A549 (cell line): ENCODE results near the gene TMCO4. TPM values are rescaled to one million over a fixed set of nuclear protein-coding genes. Genes with fewer than 3 reads are reported as not detected.
"Not testable (repeated sequence)": the region's sequence is repeated elsewhere in the genome, so short reads cannot be mapped to it uniquely, and the experiment has no call there.

Experiments
- ATAC-seq, 2 experiments: fragments of 200-7000 bp in 1 of 2; fragments of >200 bp in 1 of 2; cut with Nextera tagmentation in 1 of 2; cut with Tn5 transposase in 1 of 2; 3 replicates each; pipeline versions ENCODE4 v1.8.0 to v1.9.1; 2018 to 2020; ENCODE audit warnings: mild to moderate bottlenecking in 1 of 2, moderate library complexity in 1 of 2
- CTCF ChIA-PET: fragments of 300-600 bp; sonication (Branson Sonifier 250); formaldehyde crosslinking; extraction: SDS; loops from one replicate; lab custom pipeline; 2021; ENCODE audit warnings: antibody characterized with exemption, inconsistent platforms; lab: Yijun Ruan, JAX
- POLR2A ChIA-PET: fragments of 350-600 bp; formaldehyde crosslinking; extraction: SDS; loops from one replicate; lab custom pipeline; 2021; ENCODE audit warnings: antibody characterized with exemption, inconsistent platforms; lab: Yijun Ruan, JAX
- DNase-seq, 2 experiments: peaks; one replicate each; pipeline versions ENCODE4 v3.0.0 to v3.0.0-alpha.2; 2011 to 2016; ENCODE audit warnings: low read depth in 1 of 2, low spot score in 1 of 2
- FAIRE-seq: peaks from 2 replicates; lab custom pipeline; 2011; peaks lifted over from hg19 to GRCh38; lab: Jason Lieb, UNC
- H3K27ac ChIP-seq, 2 experiments: fragments of >200 bp; sonication (Bioruptor Twin); formaldehyde crosslinking; 3 replicates each; pipeline ENCODE4 v1.5.1; 2016 to 2017
- H3K4me1 ChIP-seq: fragments of >200 bp; sonication (Bioruptor Twin); formaldehyde crosslinking; 3 replicates; pipeline ENCODE4 v1.6.1; 2016
- H3K4me2 ChIP-seq: fragments of >200 bp; sonication (Bioruptor Twin); formaldehyde crosslinking; 3 replicates; pipeline ENCODE4 v1.6.1; 2016
- H3K4me3 ChIP-seq: fragments of >200 bp; sonication (Bioruptor Twin); formaldehyde crosslinking; 3 replicates; pipeline ENCODE4 v1.5.1; 2016
- H3K9me3 ChIP-seq: fragments of >200 bp; sonication (Bioruptor Twin); formaldehyde crosslinking; 3 replicates; pipeline ENCODE4 v1.6.1; 2016
- CEBPB ChIP-seq, 2 experiments: fragments of >200 bp in 1 of 2; sonication (Bioruptor Twin) in 1 of 2; formaldehyde crosslinking in 1 of 2; IDR thresholded peaks; 2 replicates each; pipeline ENCODE4 v1.6.1; 2012 to 2016
- CHD2 ChIP-seq: fragments of 150-350 bp; IDR thresholded peaks from 2 replicates; pipeline ENCODE4 v1.6.1; 2014; ENCODE audit warnings: low read length; ENCODE audit not compliant: partially characterized antibody
- CHD4 ChIP-seq: fragments of 200-600 bp; sonication (generic); IDR thresholded peaks from 2 replicates; pipeline ENCODE4 v1.6.1; 2016; ENCODE audit warnings: antibody characterized with exemption, mild to moderate bottlenecking, borderline replicate concordance
- EHF ChIP-seq: fragments of 250-450 bp; sonication (Bioruptor Pico); IDR thresholded peaks from 2 replicates; pipeline ENCODE4 v1.5.0; 2020; ENCODE audit warnings: mild to moderate bottlenecking
- EHMT2 ChIP-seq: fragments of 200-600 bp; sonication (generic); IDR thresholded peaks from 2 replicates; pipeline ENCODE4 v1.6.1; 2016; ENCODE audit warnings: antibody characterized with exemption, low read depth, mild to moderate bottlenecking, moderate library complexity
- ESRRA ChIP-seq: fragments of 150-350 bp; IDR thresholded peaks from 2 replicates; pipeline ENCODE4 v1.6.1; 2014; ENCODE audit warnings: mild to moderate bottlenecking, low read length, borderline replicate concordance
- FOSL2 ChIP-seq, 2 experiments: fragments of 450-650 bp in 1 of 2; fragments of >200 bp in 1 of 2; sonication (Bioruptor Twin) in 1 of 2; formaldehyde crosslinking; IDR thresholded peaks; 2 replicates each; pipeline versions ENCODE4 v1.5.0 to v1.6.1; 2016 to 2020; ENCODE audit warnings: mild to moderate bottlenecking in 1 of 2, moderate library complexity in 1 of 2
- FOXS1 ChIP-seq: fragments of 250-450 bp; sonication (Bioruptor Pico); IDR thresholded peaks from 2 replicates; pipeline ENCODE4 v1.5.0; 2020; ENCODE audit warnings: mild to moderate bottlenecking, moderate library complexity
- HES2 ChIP-seq: fragments of >200 bp; sonication (Bioruptor Twin); formaldehyde crosslinking; IDR thresholded peaks from 2 replicates; pipeline ENCODE4 v1.6.1; 2016
- HOXB13 ChIP-seq: fragments of 250-450 bp; sonication (Bioruptor Pico); IDR thresholded peaks from 2 replicates; pipeline ENCODE4 v1.5.0; 2020; ENCODE audit warnings: low read depth, mild to moderate bottlenecking, moderate library complexity
- HOXB5 ChIP-seq: fragments of 250-450 bp; sonication (Bioruptor Pico); IDR thresholded peaks from 2 replicates; pipeline ENCODE4 v1.5.0; 2020; ENCODE audit warnings: mild to moderate bottlenecking, moderate library complexity
- JUN ChIP-seq, 2 experiments: fragments of >200 bp; sonication (Bioruptor Twin); formaldehyde crosslinking; IDR thresholded peaks; 2 replicates in 1 of 2; 3 replicates in 1 of 2; pipeline ENCODE4 v1.6.1; 2016 to 2017
- JUNB ChIP-seq: fragments of >200 bp; sonication (Bioruptor Twin); formaldehyde crosslinking; IDR thresholded peaks from 2 replicates; pipeline ENCODE4 v1.6.1; 2016
- MAX ChIP-seq: IDR thresholded peaks from 2 replicates; pipeline ENCODE4 v1.6.1; 2012
- MAZ ChIP-seq: fragments of 150-350 bp; IDR thresholded peaks from 2 replicates; pipeline ENCODE4 v1.6.1; 2014; ENCODE audit warnings: antibody characterized with exemption, low read depth, low read length, borderline replicate concordance
- NFE2L2 ChIP-seq: fragments of 150-350 bp; conservative IDR thresholded peaks from 2 replicates; pipeline ENCODE4 v1.6.1; 2014; ENCODE audit warnings: low read length
- NR3C1 ChIP-seq: fragments of >200 bp; sonication (Bioruptor Twin); formaldehyde crosslinking; IDR thresholded peaks from 3 replicates; pipeline ENCODE4 v1.6.1; 2017
- PBX3 ChIP-seq: IDR thresholded peaks from 2 replicates; pipeline ENCODE4 v1.6.1; 2012
- PHF8 ChIP-seq: fragments of 200-600 bp; sonication (generic); IDR thresholded peaks from 2 replicates; pipeline ENCODE4 v1.6.1; 2016; ENCODE audit warnings: low read depth, mild to moderate bottlenecking, antibody characterized with exemption, moderate library complexity, borderline replicate concordance
- POLR2A ChIP-seq: IDR thresholded peaks from 2 replicates; pipeline ENCODE4 v1.6.1; 2012; ENCODE audit warnings: mild to moderate bottlenecking, low read length
- RAD21 ChIP-seq, 2 experiments: fragments of >200 bp in 1 of 2; sonication (Bioruptor Twin) in 1 of 2; formaldehyde crosslinking in 1 of 2; IDR thresholded peaks in 1 of 2; conservative IDR thresholded peaks in 1 of 2; 2 replicates in 1 of 2; 3 replicates in 1 of 2; pipeline ENCODE4 v1.6.1; 2012 to 2018; ENCODE audit warnings: inconsistent platforms in 1 of 2
- REST ChIP-seq: fragments of 200-600 bp; sonication (generic); IDR thresholded peaks from 2 replicates; pipeline ENCODE4 v1.6.1; 2016; ENCODE audit warnings: antibody characterized with exemption, mild to moderate bottlenecking, moderate library complexity
- RNF2 ChIP-seq: fragments of 200-600 bp; sonication (generic); IDR thresholded peaks from 2 replicates; pipeline ENCODE4 v1.6.1; 2016; ENCODE audit warnings: low read depth, mild to moderate bottlenecking, antibody characterized with exemption, moderate library complexity, borderline replicate concordance
- TFCP2L1 ChIP-seq: fragments of 250-450 bp; sonication (Bioruptor Pico); IDR thresholded peaks from 2 replicates; pipeline ENCODE4 v1.5.0; 2021; ENCODE audit warnings: mild to moderate bottlenecking
- ZFP36 ChIP-seq: fragments of 450-650 bp; IDR thresholded peaks from 2 replicates; pipeline ENCODE4 v1.6.1; 2014; ENCODE audit warnings: borderline replicate concordance; ENCODE audit not compliant: partially characterized antibody
- WGBS: methylation state at CpG from one replicate; pipeline ENCODE4 v1.1.6; 2017; ENCODE audit errors: missing lambda C conversion rate; 5-methylcytosine and 5-hydroxymethylcytosine counted together
- polyA plus RNA-seq, 4 experiments: library from polyadenylated mRNA; depleted of rRNA in 3 of 4; stranded (reverse); fragments of >200 nt; fragmentation: RNase III in 1 of 4; extraction: RNeasy Plus Mini Kit Qiagen cat#74134 plus additional on column Dnase treatment in 1 of 4; gene quantifications; 2 replicates in 3 of 4; 3 replicates in 1 of 4; pipeline ENCODE4 v1.2.3, GENCODE V29; 2011 to 2017

TMCO4 gene
- polyA plus RNA-seq, 2 of the 4 experiments (the other 2 are of a cell fraction): 4.0 to 4.6 TPM

GRCh38 chr1:19818324-19818723, 18.6 kb upstream of the TMCO4 start:
- WGBS: 68% methylated on average over 3 of the region's 3 CpGs
- H3K4me3 ChIP-seq: no peak overlapping the region
- CTCF ChIA-PET: no interaction called here
- TF ChIP-seq MAZ (no peak), FOXS1 (no peak), HES2 (no peak), CHD2 (no peak), CEBPB (IDR thresholded peaks at IDR 0.05) (no peak), ESRRA (no peak), JUN (IDR thresholded peaks at IDR 0.05) (no peak), MAX (no peak), EHMT2 (no peak)
- TF ChIP-seq, all 56 proteins: peak for 0
- no peak overlapping the region for H3K4me2 ChIP-seq
- no peak for FAIRE-seq
- H3K9me3 ChIP-seq: no peaks in the 10 kb centered on the region
- no peak for DNase-seq
- no peak for ATAC-seq
- no peaks in the 10 kb centered on the region for H3K4me1 ChIP-seq
- no peak overlapping the region for H3K27ac ChIP-seq
- POLR2A ChIA-PET: no interaction called here

- POLR2A ChIA-PET: no interaction called here
- H3K27ac ChIP-seq: no peak overlapping the region
- DNase-seq: no peak
- H3K4me1 ChIP-seq: no peaks in the 10 kb centered on the region
- TF ChIP-seq EHF (CRISPR knock-in tag): no peak
- no peak for TF ChIP-seq PHF8
- TF ChIP-seq ZFP36: no peak
- no peak for TF ChIP-seq MAX
- TF ChIP-seq, all 56 proteins: peak for 0
- ATAC-seq (no peak), FAIRE-seq (no peak)
- Histone ChIP-seq H3K9me3 (no peaks in the 10 kb centered on the region), H3K4me3 (no peak overlapping the region), H3K4me2 (no peak overlapping the region)
- CTCF ChIA-PET: no interaction called here
- 68% methylated on average over 5 of the region's 5 CpGs for WGBS
These were observed 17.4 kb upstream of the TMCO4 start for GRCh38 chr1:19817160-19817559.

GRCh38 chr1:19816737-19817086, 17.0 kb upstream of the TMCO4 start:
- FAIRE-seq, POLR2A ChIA-PET, H3K4me3 ChIP-seq, ATAC-seq, H3K4me2 ChIP-seq, H3K9me3 ChIP-seq, CTCF ChIA-PET, H3K4me1 ChIP-seq, DNase-seq, H3K27ac ChIP-seq: not testable (repeated sequence)
- 47% methylated on average over 1 of the region's 1 CpG for WGBS

- no peak overlapping the region for H3K27ac ChIP-seq
- no peak for FAIRE-seq
- ChIA-PET POLR2A (no interaction called here), CTCF (no interaction called here)
- DNase-seq: no peak
- H3K9me3 ChIP-seq: no peaks in the 10 kb centered on the region
- TF ChIP-seq NR3C1 (no peak), JUNB (no peak), HOXB13 (CRISPR knock-in tag) (no peak), PBX3 (no peak), NFE2L2 (no peak), HOXB5 (CRISPR knock-in tag) (no peak), CHD4 (no peak), REST (no peak), FOSL2 (IDR thresholded peaks at IDR 0.05) (no peak), FOSL2 (CRISPR knock-in tag; IDR thresholded peaks at IDR 0.05) (no peak), JUN (IDR thresholded peaks at IDR 0.05) (no peak), POLR2A (no peak), TFCP2L1 (no peak), RNF2 (no peak), RAD21 (conservative IDR thresholded peaks at IDR 0.05 in 1 of 2, IDR thresholded peaks at IDR 0.05 in 1 of 2) (no peak)
- ATAC-seq: no peak
- no peak overlapping the region for H3K4me3 ChIP-seq
- 70% methylated on average over 14 of the region's 15 CpGs for WGBS
- H3K4me1 ChIP-seq: no peaks in the 10 kb centered on the region
- no peak overlapping the region for H3K4me2 ChIP-seq
These were observed 16.4 kb upstream of the TMCO4 start for GRCh38 chr1:19815801-19816736.
